Measurements from ENCODE around the gene TEK. TPM values are rescaled to one million over a fixed set of nuclear protein-coding genes. Genes with fewer than 3 reads are reported as not detected.

Gene TEK
- total RNA-seq, 3 donors from 2014 or later = 0.05 TPM; not detected in 2

- H3K4me3 Mint-ChIP-seq = no peak overlapping the region
- no peaks in the 10 kb centered on the region for H3K4me1 Mint-ChIP-seq (ENCODE audit: low read depth)
- peaks cover 13% of the 10 kb centered on the region for H3K27me3 Mint-ChIP-seq (ENCODE audit: low read depth)
- ATAC-seq (no peak), DNase-seq (no peak)
- no peaks in the 10 kb centered on the region for H3K9me3 Mint-ChIP-seq
- peaks cover 1% of the 10 kb centered on the region for H3K36me3 Mint-ChIP-seq (ENCODE audit: insufficient read depth)
These were observed 14.3 kb upstream of the TEK start for GRCh38 chr9:27094640-27095298.

GRCh38 chr9:27107241-27107640 is 1.8 kb upstream of the TEK start:
- H3K4me3 Mint-ChIP-seq = no peak overlapping the region
- H3K36me3 Mint-ChIP-seq (ENCODE audit: insufficient read depth) = no peaks in the 10 kb centered on the region
- no peaks in the 10 kb centered on the region for H3K27me3 Mint-ChIP-seq (ENCODE audit: low read depth)
- DNase-seq (no peak), ATAC-seq (no peak)
- no peaks in the 10 kb centered on the region for H3K9me3 Mint-ChIP-seq
- no peaks in the 10 kb centered on the region for H3K4me1 Mint-ChIP-seq (ENCODE audit: low read depth)

GRCh38 chr9:27109621-27110020 is 596 bp downstream of the TEK start:
- H3K4me1 Mint-ChIP-seq (ENCODE audit: low read depth) = no peaks in the 10 kb centered on the region
- no peak for ATAC-seq

GRCh38 chr9:27110181-27110580 is 1.2 kb downstream of the TEK start:
- ATAC-seq = no peak
- no peaks in the 10 kb centered on the region for H3K4me1 Mint-ChIP-seq (ENCODE audit: low read depth)
- no peaks in the 10 kb centered on the region for H3K27me3 Mint-ChIP-seq (ENCODE audit: low read depth)
- no peak for DNase-seq
- no peaks in the 10 kb centered on the region for H3K36me3 Mint-ChIP-seq (ENCODE audit: insufficient read depth)
- no peak overlapping the region for H3K4me3 Mint-ChIP-seq
- no peaks in the 10 kb centered on the region for H3K9me3 Mint-ChIP-seq

More at GRCh38 chr9:27109621-27110020, 596 bp downstream of the TEK start:
- Mint-ChIP-seq H3K27me3 (ENCODE audit: low read depth) (no peaks in the 10 kb centered on the region), H3K36me3 (ENCODE audit: insufficient read depth) (no peaks in the 10 kb centered on the region), H3K9me3 (no peaks in the 10 kb centered on the region), H3K4me3 (no peak overlapping the region)
- no peak for DNase-seq

DNA sequence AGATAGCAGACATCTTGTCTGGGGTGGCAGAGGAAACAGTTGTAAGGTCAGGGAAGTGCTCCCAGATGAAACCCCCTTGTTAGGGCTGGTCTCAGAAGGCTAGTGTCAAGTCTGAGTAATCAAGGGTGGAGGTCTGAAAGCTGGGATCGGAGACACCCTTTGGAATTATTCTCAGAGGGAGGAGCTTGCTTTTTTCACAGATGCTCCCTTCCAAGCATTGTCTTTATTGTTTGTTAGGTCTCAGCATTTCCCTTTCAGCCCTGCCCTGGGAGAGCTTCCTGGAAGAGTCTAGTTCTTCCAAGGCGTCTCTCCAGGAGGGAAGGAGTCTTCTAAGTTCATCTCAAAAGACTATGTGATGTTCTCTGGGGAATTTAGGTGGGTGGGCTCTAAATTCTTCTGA is 3.2 kb downstream of the TEK start:
- Mint-ChIP-seq H3K27me3 (ENCODE audit: low read depth) (no peaks in the 10 kb centered on the region), H3K36me3 (ENCODE audit: insufficient read depth) (no peaks in the 10 kb centered on the region)
- ATAC-seq = no peak

DNA sequence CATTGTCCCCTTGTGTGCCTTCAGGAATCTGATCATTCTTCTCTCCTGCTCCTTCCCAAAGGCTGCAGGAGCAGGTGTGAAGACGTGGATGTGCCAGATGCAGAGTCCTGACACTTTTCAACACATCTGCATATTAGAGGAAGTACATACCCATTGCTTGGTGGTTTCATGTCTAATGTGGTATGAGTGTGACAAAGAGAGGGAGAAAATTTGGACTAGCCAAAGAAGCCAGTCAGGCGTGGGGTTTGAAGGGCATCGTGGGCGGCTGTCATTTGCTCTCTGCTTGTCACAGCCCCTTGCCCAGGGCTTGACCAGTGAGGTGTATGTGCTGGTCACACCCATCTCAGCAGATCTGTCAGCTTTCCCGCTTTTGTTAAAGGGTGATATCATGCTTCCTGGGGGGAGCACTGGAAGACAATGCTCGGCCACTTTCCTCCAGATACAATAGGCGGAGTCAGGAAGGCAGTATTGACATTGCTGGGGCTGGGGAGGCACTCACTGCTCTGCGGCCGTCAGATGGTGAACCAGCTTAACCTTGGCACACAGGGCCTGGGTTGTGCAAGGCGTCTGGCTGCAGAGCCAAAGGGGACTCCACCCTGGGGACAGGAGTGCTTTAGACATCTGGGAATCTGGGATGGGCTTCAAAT is 8.6 kb downstream of the TEK start:
- Mint-ChIP-seq H3K27me3 (ENCODE audit: low read depth) (peaks cover 3% of the 10 kb centered on the region), H3K4me1 (ENCODE audit: low read depth) (no peaks in the 10 kb centered on the region), H3K4me3 (no peak overlapping the region), H3K9me3 (no peaks in the 10 kb centered on the region), H3K36me3 (ENCODE audit: insufficient read depth) (no peaks in the 10 kb centered on the region)
- DNase-seq (no peak), ATAC-seq (no peak)

More for the DNA sequence above, 3.2 kb downstream of the TEK start:
- no peaks in the 10 kb centered on the region for H3K4me1 Mint-ChIP-seq (ENCODE audit: low read depth)
- DNase-seq = no peak
- no peaks in the 10 kb centered on the region for H3K9me3 Mint-ChIP-seq
- H3K4me3 Mint-ChIP-seq = no peak overlapping the region

- H3K4me1 Mint-ChIP-seq (ENCODE audit: low read depth) = no peaks in the 10 kb centered on the region
- no peaks in the 10 kb centered on the region for H3K9me3 Mint-ChIP-seq
- peaks cover 3% of the 10 kb centered on the region for H3K27me3 Mint-ChIP-seq (ENCODE audit: low read depth)
- H3K4me3 Mint-ChIP-seq = no peak overlapping the region
- H3K36me3 Mint-ChIP-seq (ENCODE audit: insufficient read depth) = no peaks in the 10 kb centered on the region
- no peak for ATAC-seq
- no peak for DNase-seq
These were observed 9.9 kb downstream of the TEK start for GRCh38 chr9:27118916-27119315.

DNA sequence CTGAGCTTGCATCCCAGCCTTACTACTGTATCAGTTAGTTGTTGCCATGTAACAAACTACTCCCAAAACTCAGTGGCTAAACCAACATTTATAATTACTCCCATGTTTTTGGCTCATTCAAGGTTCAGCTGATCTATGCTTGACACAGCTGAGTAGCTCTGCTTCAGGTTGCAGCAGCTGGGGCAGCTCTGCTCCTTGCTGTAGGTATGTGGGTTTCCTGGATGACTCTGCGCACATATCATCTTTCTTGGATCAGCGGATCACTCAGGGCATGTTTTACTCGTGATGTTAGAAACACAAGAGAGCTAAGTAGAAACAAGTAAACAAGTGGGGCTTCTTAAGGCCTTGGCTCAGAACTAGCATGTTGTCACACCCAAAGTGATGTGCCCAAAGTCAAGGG is 15.1 kb downstream of the TEK start:
- H3K36me3 Mint-ChIP-seq (ENCODE audit: insufficient read depth) = no peaks in the 10 kb centered on the region
- no peak for ATAC-seq
- no peaks in the 10 kb centered on the region for H3K4me1 Mint-ChIP-seq (ENCODE audit: low read depth)

DNA sequence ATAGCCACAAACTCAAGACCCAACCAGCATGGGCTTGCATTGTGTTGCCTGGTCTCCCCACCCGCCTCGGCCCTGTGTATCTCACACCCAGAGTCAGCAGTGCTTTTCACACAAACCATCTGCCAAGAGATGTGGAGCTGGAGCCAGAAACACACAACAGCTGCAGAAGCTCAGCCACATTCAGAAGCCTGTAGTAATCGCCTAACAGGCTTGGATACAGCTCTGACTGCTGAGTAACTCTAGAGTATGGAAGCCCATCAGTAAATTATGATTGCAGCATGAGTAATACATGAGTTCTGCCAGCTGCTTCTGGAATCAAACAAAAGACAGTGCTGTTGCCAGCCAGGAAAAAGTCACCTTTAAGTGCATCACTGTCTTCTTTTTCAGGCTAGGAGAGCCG is 16.0 kb downstream of the TEK start:
- no peaks in the 10 kb centered on the region for H3K4me1 Mint-ChIP-seq (ENCODE audit: low read depth)
- no peaks in the 10 kb centered on the region for H3K9me3 Mint-ChIP-seq
- no peak overlapping the region for H3K4me3 Mint-ChIP-seq
- H3K27me3 Mint-ChIP-seq (ENCODE audit: low read depth) = peaks cover 12% of the 10 kb centered on the region
- DNase-seq (no peak), ATAC-seq (no peak)
- H3K36me3 Mint-ChIP-seq (ENCODE audit: insufficient read depth) = no peaks in the 10 kb centered on the region

More for the DNA sequence above, 15.1 kb downstream of the TEK start:
- Mint-ChIP-seq H3K9me3 (no peaks in the 10 kb centered on the region), H3K4me3 (no peak overlapping the region), H3K27me3 (ENCODE audit: low read depth) (peaks cover 9% of the 10 kb centered on the region)
- no peak for DNase-seq

DNA sequence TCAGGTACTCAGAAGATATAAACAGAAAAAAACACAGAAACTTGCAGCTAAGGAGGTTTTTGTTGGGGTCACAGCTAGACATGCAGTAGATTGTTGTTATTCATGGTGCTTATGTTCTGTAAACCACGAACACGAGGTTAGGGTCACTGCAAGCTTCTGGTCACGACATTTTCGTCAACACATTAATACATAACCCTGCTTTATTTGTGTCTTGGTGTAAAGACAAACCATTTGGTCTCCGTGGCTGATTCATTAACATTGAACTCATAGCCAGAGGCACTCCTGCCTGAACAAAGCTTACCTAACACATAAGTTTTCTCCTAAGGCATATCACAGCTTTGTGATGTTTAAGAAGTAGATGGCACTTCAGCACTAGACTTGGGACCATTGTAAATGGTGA is 16.9 kb downstream of the TEK start:
- peaks cover 12% of the 10 kb centered on the region for H3K27me3 Mint-ChIP-seq (ENCODE audit: low read depth)
- no peaks in the 10 kb centered on the region for H3K9me3 Mint-ChIP-seq
- H3K36me3 Mint-ChIP-seq (ENCODE audit: insufficient read depth) = no peaks in the 10 kb centered on the region
- no peaks in the 10 kb centered on the region for H3K4me1 Mint-ChIP-seq (ENCODE audit: low read depth)
- DNase-seq (no peak), ATAC-seq (no peak)
- no peak overlapping the region for H3K4me3 Mint-ChIP-seq

DNA sequence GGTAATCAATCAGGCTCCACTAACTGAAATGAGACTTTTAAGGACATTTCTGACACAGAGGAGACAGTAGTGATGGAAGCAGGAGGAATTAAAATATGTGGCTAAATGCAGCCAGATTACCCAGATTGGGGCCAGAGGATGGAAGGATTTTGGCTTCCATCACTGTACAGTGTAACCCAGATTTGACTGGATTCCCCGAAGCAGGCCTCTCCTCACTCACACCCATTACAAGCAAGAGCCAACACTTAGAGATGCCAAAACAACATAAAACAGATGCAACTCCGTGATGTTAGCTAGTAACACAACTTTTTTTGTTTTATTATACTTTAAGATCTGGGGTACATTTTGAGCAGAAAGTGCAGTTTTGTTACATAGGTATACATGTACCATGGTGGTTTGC is 17.6 kb downstream of the TEK start:
- ATAC-seq (no peak), DNase-seq (no peak)
- H3K27me3 Mint-ChIP-seq (ENCODE audit: low read depth) = peaks cover 12% of the 10 kb centered on the region
- H3K4me1 Mint-ChIP-seq (ENCODE audit: low read depth) = no peaks in the 10 kb centered on the region
- no peaks in the 10 kb centered on the region for H3K36me3 Mint-ChIP-seq (ENCODE audit: insufficient read depth)
- H3K4me3 Mint-ChIP-seq = no peak overlapping the region
- H3K9me3 Mint-ChIP-seq = no peaks in the 10 kb centered on the region

GRCh38 chr9:27129221-27129620 is 20.2 kb downstream of the TEK start:
- ATAC-seq (no peak), DNase-seq (no peak)
- H3K4me1 Mint-ChIP-seq (ENCODE audit: low read depth) = no peaks in the 10 kb centered on the region
- H3K27me3 Mint-ChIP-seq (ENCODE audit: low read depth) = peaks cover 9% of the 10 kb centered on the region
- no peaks in the 10 kb centered on the region for H3K36me3 Mint-ChIP-seq (ENCODE audit: insufficient read depth)
- no peaks in the 10 kb centered on the region for H3K9me3 Mint-ChIP-seq
- H3K4me3 Mint-ChIP-seq = no peak overlapping the region

DNA sequence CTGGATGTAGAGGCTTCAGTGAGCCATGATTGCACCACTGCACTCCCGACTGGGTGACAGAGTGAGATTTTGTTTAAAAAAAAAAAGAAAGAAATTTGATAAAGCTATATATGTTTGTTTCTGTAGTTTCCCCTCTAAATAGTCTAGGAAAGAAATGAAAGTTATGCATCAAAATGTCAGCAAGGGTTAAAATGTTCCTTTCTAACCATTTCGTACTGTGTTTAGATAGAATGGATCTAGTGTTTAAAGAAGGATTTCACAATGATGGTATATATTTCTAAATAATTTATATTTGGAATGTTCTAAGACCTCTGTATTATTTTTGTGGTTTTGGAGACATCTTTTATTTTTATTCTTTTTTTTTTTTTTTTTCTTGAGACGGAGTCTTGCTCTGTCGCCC is 22.7 kb downstream of the TEK start:
- peaks cover 9% of the 10 kb centered on the region for H3K27me3 Mint-ChIP-seq (ENCODE audit: low read depth)
- H3K36me3 Mint-ChIP-seq (ENCODE audit: insufficient read depth) = no peaks in the 10 kb centered on the region
- ATAC-seq (no peak), DNase-seq (no peak)
- H3K9me3 Mint-ChIP-seq = no peaks in the 10 kb centered on the region
- no peaks in the 10 kb centered on the region for H3K4me1 Mint-ChIP-seq (ENCODE audit: low read depth)
- no peak overlapping the region for H3K4me3 Mint-ChIP-seq

- H3K27me3 Mint-ChIP-seq (ENCODE audit: low read depth) = peaks cover 6% of the 10 kb centered on the region
- no peak for ATAC-seq
- no peaks in the 10 kb centered on the region for H3K4me1 Mint-ChIP-seq (ENCODE audit: low read depth)
- H3K4me3 Mint-ChIP-seq = no peak overlapping the region
- no peaks in the 10 kb centered on the region for H3K9me3 Mint-ChIP-seq
- H3K36me3 Mint-ChIP-seq (ENCODE audit: insufficient read depth) = no peaks in the 10 kb centered on the region
- DNase-seq = no peak
These were observed 24.8 kb downstream of the TEK start for GRCh38 chr9:27133817-27134216.

- ATAC-seq = no peak
- no peaks in the 10 kb centered on the region for H3K9me3 Mint-ChIP-seq
- no peaks in the 10 kb centered on the region for H3K4me1 Mint-ChIP-seq (ENCODE audit: low read depth)
- H3K4me3 Mint-ChIP-seq = no peak overlapping the region
- no peaks in the 10 kb centered on the region for H3K27me3 Mint-ChIP-seq (ENCODE audit: low read depth)
- DNase-seq = no peak
- H3K36me3 Mint-ChIP-seq (ENCODE audit: insufficient read depth) = no peaks in the 10 kb centered on the region
These were observed 33.4 kb downstream of the TEK start for GRCh38 chr9:27142299-27142930.

Measured in activated T-cell treated with anti-CD3 and anti-CD28 coated beads, Interleukin-2, amount 50 U/mL, for 4 hours (primary cell).